ENCODE results near the gene HSD17B11. TPM values are rescaled to one million over a fixed set of nuclear protein-coding genes. Genes with fewer than 3 reads are reported as not detected.

HSD17B11 gene
- total and polyA plus RNA-seq, 2 donors (not counting 1 experiment from before 2014, with no cell fraction given), result 60.5 to 64.1 TPM

DNA sequence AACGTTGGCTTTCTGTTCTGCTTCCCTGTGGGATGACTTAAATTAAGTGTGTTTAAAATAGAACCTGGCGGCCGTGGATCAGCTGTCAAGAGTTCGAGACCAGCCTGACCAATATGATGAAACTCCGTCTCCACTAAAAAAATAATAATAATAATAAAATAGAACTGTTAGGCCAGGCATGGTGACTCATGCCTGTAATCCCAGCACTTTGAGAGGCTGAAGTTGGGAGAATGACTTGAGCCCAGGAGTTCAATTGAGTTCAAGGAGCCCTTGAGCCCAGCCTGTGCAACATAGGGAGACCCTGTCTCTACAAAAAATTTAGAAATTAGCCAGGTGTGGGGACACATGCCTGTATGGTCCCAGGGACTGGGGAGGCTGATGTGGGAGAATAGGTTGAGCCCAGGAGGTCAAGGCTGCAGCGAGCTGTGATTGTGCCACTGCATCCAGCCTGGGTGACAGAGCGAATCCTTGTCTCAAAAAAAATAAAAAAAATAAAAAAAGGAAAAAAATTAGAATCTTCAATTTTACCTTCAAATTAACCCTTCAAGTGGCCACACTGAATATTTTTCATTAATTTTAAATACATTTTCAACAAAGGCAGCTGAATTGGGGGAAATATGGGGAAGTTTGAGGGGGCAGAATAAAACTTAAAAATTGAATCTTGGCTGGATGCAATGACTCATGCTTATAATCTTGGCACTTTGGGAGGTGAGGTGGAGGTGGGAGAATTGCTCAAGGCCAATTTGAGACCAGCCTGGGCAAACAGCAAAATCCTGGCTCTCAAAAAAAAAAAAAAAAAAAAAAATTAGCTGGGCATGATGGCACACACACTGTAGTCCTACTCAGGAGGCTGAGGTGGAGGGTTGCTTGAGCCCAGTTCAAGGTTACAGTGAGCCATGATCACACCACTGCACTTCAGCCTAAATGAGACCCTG, 36.6 kb downstream of the HSD17B11 start:
- Histone ChIP-seq H4K20me1 (ENCODE audit: control insufficient read depth, extremely low read depth, insufficient read depth, low read length) (no peaks in the 10 kb centered on the region), H3K79me2 (ENCODE audit: control insufficient read depth, insufficient read depth, low read length) (no peaks in the 10 kb centered on the region), H3K4me3 (replicated peaks in 1 of 4; ENCODE audit: control extremely low read depth in 1 of 4, insufficient read depth in 1 of 4, low read depth in 3 of 4, low read length in 4 of 4) (no peak overlapping the region), H3K9me3 (ENCODE audit: control insufficient read depth, insufficient read depth, low read depth, low read length) (no peaks in the 10 kb centered on the region), H2AFZ (ENCODE audit: low read length) (no peak overlapping the region), H3K27ac (ENCODE audit: insufficient read depth, low read length) (no peak overlapping the region), H3K4me2 (ENCODE audit: extremely low read depth, insufficient read depth, low read length) (no peak overlapping the region), H3K27me3 (ENCODE audit: control insufficient read depth, insufficient read depth, low read length) (no peaks in the 10 kb centered on the region), H3K36me3 (ENCODE audit: control insufficient read depth, insufficient read depth, low read length) (no peaks in the 10 kb centered on the region), H3K4me1 (ENCODE audit: control insufficient read depth, extremely low read depth, insufficient read depth, low read length) (peaks cover 5% of the 10 kb centered on the region), H3K9ac (ENCODE audit: insufficient read depth, low read length) (no peak overlapping the region)
- TF ChIP-seq, protein P1, sequence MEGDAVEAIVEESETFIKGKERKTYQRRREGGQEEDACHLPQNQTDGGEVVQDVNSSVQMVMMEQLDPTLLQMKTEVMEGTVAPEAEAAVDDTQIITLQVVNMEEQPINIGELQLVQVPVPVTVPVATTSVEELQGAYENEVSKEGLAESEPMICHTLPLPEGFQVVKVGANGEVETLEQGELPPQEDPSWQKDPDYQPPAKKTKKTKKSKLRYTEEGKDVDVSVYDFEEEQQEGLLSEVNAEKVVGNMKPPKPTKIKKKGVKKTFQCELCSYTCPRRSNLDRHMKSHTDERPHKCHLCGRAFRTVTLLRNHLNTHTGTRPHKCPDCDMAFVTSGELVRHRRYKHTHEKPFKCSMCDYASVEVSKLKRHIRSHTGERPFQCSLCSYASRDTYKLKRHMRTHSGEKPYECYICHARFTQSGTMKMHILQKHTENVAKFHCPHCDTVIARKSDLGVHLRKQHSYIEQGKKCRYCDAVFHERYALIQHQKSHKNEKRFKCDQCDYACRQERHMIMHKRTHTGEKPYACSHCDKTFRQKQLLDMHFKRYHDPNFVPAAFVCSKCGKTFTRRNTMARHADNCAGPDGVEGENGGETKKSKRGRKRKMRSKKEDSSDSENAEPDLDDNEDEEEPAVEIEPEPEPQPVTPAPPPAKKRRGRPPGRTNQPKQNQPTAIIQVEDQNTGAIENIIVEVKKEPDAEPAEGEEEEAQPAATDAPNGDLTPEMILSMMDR (conservative IDR thresholded peaks at IDR 0.05 in 1 of 2, IDR thresholded peaks at IDR 0.05 in 1 of 2; ENCODE audit: low read depth in 1 of 2, low read length in 2 of 2), result no peak
- TF ChIP-seq EZH2 (IDR thresholded peaks at IDR 0.05; ENCODE audit: low read length, missing control alignments), result no peak
- peak; percentile 19 to 60 for DNase-seq (ENCODE audit: low read depth in 2 of 2)

DNA sequence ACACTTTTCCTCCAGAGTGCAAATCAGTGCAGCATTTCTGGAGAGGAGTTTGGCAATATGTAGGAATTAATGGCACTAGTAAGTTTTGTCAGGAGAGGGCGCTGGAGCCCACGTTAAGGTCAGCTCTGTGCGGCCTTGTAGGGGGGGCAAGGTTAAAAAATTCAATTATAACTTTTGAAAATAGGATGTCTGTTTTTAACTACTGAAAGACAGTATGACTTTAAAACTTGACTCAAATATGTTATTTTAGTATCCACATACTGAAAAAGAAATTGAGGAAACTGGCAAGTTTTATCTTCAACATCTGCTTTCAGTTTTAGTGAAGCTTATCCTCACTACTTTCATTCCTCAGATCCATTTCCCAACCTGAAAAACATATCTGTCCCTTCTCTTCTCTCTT, 37.4 kb downstream of the HSD17B11 start:
- Histone ChIP-seq H3K4me1 (ENCODE audit: control insufficient read depth, extremely low read depth, insufficient read depth, low read length) (peaks cover 5% of the 10 kb centered on the region), H3K36me3 (ENCODE audit: control insufficient read depth, insufficient read depth, low read length) (no peaks in the 10 kb centered on the region), H3K4me2 (ENCODE audit: extremely low read depth, insufficient read depth, low read length) (no peak overlapping the region), H3K4me3 (replicated peaks in 1 of 4; ENCODE audit: control extremely low read depth in 1 of 4, insufficient read depth in 1 of 4, low read depth in 3 of 4, low read length in 4 of 4) (no peak overlapping the region), H3K9ac (ENCODE audit: insufficient read depth, low read length) (no peak overlapping the region), H3K9me3 (ENCODE audit: control insufficient read depth, insufficient read depth, low read depth, low read length) (no peaks in the 10 kb centered on the region), H3K27me3 (ENCODE audit: control insufficient read depth, insufficient read depth, low read length) (no peaks in the 10 kb centered on the region), H3K79me2 (ENCODE audit: control insufficient read depth, insufficient read depth, low read length) (no peaks in the 10 kb centered on the region), H2AFZ (ENCODE audit: low read length) (no peak overlapping the region), H4K20me1 (ENCODE audit: control insufficient read depth, extremely low read depth, insufficient read depth, low read length) (no peaks in the 10 kb centered on the region), H3K27ac (ENCODE audit: insufficient read depth, low read length) (no peak overlapping the region)
- TF ChIP-seq EZH2 (IDR thresholded peaks at IDR 0.05; ENCODE audit: low read length, missing control alignments), result no peak
- TF ChIP-seq, protein P1 (conservative IDR thresholded peaks at IDR 0.05 in 1 of 2, IDR thresholded peaks at IDR 0.05 in 1 of 2; ENCODE audit: low read depth in 1 of 2, low read length in 2 of 2), result peak; percentile 54 to 65
- DNase-seq (ENCODE audit: low read depth in 2 of 2), result peak; percentile 23 to 67

DNA sequence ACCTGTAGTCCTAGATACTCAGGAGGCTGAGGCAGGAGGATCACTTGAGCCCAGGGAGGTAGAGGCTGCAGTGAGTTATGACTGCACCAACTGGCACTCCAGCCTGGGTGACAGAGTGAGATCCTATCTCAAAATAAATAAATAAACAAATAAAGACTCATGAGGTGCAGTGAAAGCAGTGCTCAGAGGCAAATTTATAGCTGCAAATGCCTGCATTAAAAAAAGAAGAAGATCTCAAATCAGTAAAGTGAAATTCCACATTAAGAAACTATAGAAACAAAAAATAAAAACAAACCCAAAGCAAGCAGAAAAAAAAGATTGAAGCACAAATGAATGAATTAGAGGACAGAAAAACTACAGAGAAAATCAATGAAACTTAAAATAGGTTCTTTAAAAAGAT, 45.8 kb downstream of the HSD17B11 start:
- no peak for DNase-seq (ENCODE audit: low read depth in 2 of 2)
- no peak for TF ChIP-seq EZH2 (IDR thresholded peaks at IDR 0.05; ENCODE audit: low read length, missing control alignments)
- H3K4me1 ChIP-seq (ENCODE audit: control insufficient read depth, extremely low read depth, insufficient read depth, low read length), result no peaks in the 10 kb centered on the region
- no peaks in the 10 kb centered on the region for H4K20me1 ChIP-seq (ENCODE audit: control insufficient read depth, extremely low read depth, insufficient read depth, low read length)
- H3K9me3 ChIP-seq (ENCODE audit: control insufficient read depth, insufficient read depth, low read depth, low read length), result no peaks in the 10 kb centered on the region
- no peaks in the 10 kb centered on the region for H3K79me2 ChIP-seq (ENCODE audit: control insufficient read depth, insufficient read depth, low read length)
- H3K27me3 ChIP-seq (ENCODE audit: control insufficient read depth, insufficient read depth, low read length), result no peaks in the 10 kb centered on the region
- no peak overlapping the region for H2AFZ ChIP-seq (ENCODE audit: low read length)
- H3K4me3 ChIP-seq (replicated peaks in 1 of 4; ENCODE audit: control extremely low read depth in 1 of 4, insufficient read depth in 1 of 4, low read depth in 3 of 4, low read length in 4 of 4), result no peak overlapping the region
- H3K36me3 ChIP-seq (ENCODE audit: control insufficient read depth, insufficient read depth, low read length), result peaks cover 2% of the 10 kb centered on the region
- H3K27ac ChIP-seq (ENCODE audit: insufficient read depth, low read length), result no peak overlapping the region
- H3K9ac ChIP-seq (ENCODE audit: insufficient read depth, low read length), result no peak overlapping the region
- no peak overlapping the region for H3K4me2 ChIP-seq (ENCODE audit: extremely low read depth, insufficient read depth, low read length)

Data from fibroblast of lung (primary cell).